Activated naive CD8-positive, alpha-beta T cell treated with anti-CD3 and anti-CD28 coated beads, Interleukin-2, amount 50 U/mL, for 16 hours (primary cell): Measurements from ENCODE around the gene THPO.

ENCODE experiments used
- DNase-seq: peaks from one replicate; pipeline ENCODE4 v3.0.0-alpha.2; 2020; ENCODE audit warnings: low read depth, low spot score

Gene THPO

DNA sequence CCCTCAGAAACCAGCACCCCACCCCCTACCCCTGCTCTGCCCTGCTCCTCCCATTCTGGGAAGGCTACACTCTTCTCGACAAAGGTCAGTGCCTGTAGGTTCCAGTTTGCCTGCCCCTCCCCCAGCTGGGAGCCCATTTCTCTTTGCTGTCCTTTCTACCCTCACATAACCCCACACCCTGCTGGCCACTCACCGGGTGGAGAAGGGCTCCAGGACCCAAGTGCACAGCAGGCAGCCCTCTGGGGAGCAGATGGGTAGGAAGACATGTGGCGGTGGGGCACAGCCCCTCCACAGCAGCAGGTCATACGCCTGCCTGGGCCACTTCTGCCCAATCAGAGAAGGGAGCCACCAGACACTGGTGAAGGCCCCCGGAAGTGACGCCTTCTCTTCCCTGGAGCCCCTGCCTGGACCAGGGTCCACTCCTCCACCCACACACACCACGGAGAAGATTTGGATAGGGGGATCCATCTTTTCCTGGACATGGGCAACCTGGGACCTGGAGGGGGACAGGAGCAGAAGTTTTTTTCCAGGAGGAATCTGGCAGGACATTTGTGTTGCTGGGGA, at the start of gene THPO:
Gene THPO, minus strand, starts transcription at position 326 of the 564 bp plus-strand sequence. CDS start 1,948 bp downstream, outside the sequence.
- no peak for DNase-seq

DNA sequence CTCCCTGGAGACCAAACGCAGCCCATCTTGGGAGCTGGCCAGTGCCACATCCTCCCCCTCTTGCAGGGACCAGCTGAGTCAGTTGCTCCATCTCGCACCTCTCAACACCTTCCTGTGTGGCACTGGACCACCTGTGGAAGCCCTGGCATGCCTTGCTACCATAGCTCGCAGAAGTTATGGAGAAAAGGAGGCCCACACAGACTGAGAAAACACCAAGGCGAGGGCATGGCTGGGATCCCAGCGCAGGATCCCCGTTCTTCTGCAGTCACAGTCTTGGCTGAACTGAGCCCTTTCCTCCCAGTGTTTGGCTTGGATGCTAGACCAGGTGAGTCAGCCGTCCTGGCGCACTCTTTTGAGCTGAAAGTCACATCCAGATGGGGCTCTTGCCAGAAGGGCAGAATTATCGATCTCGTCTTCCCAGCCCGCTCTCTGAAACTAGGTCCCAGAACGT, 48.7 kb upstream of the THPO start:
- no peak for DNase-seq

DNA sequence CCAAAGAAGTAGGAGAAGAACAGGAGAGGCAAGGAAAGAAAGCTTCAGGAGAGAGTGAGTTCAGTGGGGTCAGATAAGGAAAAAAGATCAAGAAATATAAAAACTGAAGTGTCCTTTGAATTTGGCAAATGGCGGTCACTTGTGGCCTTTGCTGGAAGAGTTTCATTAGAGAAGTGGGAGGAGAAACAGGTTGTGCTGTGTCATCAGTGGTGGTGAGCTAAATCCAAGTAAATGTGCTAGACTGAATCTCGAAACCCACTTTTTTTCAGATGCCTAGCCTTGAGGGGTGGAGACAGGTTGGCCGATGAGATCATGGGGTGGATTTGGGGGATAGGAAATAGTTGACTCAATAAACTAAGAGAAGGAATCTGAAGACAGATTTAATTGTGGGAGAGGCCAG, 45.6 kb upstream of the THPO start:
- no peak for DNase-seq

DNA sequence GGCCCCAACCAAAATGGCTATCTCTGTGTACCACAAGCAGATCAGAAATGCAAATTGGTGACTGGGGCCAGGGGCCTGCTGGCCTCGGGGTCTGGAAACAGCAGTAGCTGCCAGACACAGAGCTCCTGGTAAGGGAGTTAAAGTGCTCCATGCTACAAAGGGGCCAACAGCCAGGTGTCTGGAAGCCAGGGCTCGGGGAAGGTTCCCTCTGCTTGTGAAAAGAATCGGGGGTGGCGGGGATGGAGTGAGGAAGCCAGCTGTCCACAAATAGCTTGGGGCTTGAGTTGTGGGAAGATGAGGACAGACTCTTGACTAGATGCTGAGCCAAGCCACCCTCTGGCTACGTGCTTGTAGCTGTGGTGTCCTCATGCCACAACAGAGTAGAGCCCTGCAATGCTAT, 41.2 kb upstream of the THPO start:
- DNase-seq, result no peak

DNA sequence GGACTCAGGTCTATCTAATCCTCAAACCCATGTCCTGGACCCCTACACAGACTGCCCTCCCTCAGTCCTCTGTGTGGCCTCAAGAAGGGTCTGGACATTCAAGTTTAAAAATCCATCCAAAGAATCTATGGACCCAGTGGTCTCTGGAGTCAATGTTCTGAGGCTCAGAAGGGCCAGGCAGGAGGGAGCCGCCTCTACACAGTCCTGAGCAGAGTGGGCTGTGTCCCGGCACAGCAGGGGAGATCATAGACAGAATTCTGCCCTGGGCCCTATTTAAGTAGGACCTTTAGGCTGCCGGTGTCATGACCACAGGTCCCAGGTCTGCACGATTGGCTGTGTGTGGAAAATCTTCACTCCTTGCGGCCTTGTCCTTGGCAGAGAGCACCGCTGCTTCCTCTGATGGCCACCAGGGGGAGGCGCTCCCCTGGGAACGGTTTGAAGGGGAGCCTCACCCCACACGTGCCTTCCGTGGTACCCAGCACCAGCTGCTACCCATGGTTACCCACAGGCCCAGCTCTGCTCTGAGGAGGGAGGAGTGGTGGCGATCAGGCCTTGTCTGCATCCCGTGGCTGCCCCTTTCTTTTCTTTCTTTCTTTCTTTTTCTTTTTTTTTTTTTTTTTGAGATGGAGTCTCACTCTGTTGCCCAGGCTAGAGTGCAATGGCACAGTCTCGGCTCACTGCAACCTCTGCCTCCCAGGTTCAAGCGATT, 39.8 kb upstream of the THPO start:
- DNase-seq, result peak; percentile 44

DNA sequence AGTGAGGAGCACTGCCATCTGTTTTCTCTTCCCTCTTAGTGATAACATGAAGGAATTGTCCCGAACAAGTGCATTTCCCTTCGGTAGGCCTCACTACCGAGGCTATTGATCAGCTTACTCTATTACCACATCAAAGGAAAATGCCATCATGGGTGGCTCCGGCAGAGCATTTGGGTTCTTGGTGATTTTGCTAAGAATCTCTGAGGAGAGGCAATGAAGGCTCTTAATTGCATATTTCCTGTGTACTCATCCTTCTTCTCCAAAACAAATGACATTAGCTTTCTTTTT, 37.1 kb upstream of the THPO start:
- no peak for DNase-seq

DNA sequence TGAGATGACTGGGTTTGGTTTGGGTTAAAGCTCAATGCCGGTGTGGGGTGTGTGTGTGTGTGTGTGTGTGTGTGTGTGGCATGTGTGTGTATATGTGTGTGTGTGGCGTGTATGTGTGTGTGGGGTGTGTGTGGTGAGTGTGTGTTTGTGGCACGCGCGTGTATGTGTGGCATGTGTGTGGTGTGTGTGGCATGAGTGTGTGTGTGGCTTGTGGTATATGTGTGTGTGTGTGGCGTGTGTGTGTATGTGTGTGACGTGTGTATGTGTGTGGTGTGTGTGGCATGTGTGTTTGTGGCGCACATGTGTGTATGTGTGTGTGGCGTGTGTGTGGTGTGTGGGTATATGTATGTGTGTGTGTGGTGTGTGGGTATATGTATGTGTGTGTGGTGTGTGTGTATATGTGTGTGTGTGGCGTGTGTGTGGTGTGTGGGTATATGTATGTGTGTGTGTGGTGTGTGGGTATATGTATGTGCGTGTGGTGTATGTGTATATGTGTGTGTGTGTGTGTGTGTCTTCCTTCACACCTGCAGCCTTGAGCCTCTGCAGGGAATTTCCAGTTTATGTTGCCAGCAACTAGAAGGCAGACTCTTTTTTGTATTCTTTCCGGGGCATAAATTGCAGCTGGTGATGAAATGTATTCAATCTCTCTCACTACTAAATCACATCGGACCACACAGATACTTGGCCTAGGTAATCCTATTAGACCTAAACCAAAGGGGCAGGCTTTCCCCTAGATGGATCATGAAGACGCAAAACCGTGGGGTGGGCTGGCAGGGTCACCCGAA, 36.6 kb upstream of the THPO start:
- no peak for DNase-seq

DNA sequence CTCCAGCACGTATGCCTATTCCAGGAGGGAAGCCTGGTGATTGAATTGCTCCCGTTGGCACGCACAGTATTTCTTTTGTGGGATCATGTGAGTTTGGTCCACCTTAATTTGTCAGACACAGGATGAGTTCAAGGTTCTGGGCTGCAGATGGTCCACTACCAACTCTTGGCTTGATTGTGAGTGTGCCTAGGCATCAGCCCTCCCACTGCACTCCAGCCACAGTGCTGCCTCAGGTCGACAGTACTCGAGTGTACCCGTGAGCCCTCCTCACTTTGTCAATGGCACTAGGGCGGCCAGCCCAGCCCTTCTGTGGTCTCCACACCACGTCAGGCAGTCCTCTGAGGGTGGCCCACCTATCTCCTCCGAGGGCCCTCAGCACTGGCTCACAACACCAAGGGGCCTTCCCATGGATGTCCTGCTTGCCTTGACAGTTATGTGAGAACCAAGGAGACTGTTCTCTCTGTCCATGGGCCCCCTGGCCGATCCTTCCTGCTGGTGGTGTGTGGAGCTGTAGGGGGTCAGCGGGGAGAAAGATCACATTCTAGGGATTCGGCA, 32.0 kb upstream of the THPO start:
- DNase-seq, result no peak

DNA sequence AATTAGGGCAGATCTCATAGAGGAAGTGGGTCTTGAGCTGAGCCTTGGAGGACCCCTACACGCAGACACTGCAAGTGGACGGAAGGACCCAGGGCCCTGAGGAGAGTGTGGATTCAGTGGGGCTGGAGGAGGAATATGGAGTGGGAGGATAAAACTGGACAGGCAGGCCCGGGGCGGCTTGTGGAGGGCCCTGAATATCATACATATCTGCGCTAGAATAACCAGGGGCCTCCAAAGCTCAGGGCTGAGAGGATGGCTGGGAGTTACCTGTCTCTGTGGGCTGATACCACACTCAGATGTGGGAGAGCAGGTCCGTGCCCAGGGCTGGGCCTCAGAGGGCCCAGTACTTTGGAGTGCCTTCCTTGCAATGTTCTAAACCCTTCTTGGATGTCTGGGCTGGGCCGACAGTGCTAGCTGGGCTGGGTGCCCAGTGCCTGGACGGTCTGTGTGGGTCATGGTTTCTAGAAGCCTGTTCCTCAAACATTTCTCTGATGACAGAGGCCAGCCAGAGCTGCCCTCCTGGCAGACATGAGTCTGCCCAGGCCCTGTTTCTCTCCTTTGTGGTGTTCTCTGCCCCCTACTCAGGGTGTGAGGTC, 31.4 kb upstream of the THPO start:
- DNase-seq, result no peak

DNA sequence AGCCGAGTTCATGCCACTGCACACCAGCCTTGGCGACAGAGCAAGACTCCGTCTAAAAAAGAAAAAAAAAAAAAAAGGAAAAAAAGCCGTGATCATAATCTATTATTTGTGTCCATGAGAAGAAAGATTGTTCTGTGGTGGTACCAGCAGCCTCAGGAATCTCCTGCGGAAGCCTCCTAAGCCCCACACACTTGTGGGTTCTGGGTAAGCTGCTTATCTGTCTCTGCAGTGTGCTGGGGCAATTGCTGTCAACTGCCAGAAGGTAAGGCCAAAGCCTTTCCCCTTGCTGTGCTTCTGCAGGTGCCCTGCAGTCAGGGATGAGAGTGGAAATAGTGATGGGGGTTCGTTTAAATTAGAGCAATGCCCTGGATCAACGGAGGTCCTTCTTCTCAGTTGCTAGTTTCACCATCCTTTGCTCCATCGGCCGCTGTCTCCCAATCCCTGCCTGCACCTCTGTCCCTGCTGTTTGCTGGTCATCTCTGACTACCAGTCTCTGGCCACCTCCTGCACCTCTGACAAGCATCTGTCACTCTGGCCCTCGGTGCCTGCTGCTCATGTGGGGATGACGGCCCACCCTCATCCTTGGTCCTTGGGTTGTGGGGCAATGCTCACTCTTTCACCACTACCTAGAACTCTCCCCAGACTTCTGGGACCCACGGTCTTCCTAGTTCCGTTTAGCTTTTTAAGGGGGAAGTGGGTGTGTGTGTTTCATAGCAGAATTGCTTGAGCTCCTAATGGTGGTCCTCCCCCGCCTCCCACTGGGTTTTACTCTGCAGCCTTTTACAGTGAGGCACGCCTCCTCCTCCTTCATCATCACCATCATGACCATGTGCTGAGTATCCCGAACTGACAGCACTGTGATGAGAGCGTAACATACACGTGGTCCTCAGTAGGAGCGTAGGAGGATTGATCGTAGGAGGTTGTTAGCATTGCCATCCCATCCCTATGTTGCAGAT, 27.3 kb upstream of the THPO start:
- no peak for DNase-seq

DNA sequence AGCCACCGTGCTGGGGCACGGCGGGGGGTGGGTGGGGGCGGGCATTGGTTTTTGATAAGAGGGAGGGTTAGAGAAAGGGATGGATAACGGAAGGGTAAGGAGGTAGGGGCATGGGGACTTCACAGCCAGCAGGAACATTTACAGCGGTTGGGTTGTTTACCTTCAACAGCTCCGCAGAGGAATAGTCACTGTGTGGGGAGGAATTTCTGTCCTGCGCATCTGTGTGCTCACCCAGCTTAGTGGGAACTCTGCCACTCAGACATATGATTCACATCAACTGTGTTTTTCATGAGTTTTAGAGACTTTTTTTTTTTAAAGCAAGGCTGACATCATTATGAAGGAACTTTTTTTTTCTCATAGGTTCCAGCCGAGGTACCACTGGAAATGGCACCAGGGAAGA, 21.4 kb upstream of the THPO start:
- no peak for DNase-seq

DNA sequence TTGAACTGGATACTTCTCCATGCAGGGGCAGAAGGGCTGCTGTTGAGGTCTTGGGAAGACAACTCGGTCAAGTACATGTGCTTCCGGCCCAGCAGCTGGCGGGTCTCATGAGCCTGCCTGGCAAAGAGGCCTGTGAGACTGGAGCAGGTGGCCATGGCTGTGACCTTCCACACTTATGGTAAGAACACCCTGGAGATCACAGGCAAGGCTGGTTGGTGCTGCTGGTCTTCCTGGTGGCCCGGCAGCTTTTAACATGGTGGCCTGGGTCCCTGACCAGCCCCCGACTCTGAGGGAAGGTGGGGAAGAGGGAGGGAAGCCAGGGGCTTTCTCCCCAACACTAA, 17.3 kb upstream of the THPO start:
- DNase-seq, result no peak

DNA sequence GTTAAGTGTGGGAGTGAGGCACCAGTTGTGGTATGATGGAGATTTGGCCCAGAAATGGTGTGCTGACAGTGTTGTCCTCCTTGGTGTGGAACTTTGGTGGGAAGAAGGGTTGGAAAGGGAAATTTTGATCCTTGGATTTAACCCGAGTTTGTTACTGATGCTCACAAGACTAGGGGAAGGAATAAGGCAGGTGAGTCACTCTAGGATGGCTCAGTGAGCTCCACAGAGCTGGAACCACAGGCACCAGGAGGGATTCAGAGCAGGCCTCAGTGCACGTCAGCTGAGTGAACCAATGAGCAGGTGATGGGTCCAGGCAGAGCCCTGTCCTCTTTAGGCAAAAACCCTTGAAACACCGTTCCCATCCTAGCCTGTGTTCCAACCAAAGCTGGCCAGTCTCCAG, 13.3 kb upstream of the THPO start:
- no peak for DNase-seq

DNA sequence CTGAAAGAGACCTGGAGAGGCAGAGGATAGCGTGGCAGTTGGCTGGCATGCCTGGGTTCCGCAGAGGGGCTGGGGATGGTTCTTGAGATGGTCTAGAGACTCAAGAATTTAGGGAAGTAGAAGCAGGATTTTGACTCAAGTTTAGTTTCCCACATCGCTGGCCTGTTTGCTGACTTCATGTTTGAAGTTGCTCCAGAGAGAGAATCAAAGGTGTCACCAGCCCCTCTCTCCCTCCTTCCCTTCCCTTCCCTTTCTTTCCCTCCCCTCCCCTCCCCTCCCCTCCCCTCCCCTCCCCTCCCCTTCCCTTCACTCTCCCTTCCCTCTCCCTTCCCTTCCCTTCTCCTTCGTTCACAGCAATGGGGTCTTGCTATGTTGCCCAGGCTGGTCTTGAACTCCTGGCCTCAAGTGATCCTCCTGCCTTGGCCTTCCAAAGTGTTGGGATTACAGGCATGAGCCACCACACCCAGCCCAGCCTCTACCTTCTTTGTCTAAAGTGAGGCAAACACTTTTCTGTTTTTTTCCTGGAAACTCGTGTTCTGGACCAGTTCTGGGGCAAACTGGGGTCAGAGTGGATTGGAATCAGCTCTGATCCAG, 12.0 kb upstream of the THPO start:
- no peak for DNase-seq

DNA sequence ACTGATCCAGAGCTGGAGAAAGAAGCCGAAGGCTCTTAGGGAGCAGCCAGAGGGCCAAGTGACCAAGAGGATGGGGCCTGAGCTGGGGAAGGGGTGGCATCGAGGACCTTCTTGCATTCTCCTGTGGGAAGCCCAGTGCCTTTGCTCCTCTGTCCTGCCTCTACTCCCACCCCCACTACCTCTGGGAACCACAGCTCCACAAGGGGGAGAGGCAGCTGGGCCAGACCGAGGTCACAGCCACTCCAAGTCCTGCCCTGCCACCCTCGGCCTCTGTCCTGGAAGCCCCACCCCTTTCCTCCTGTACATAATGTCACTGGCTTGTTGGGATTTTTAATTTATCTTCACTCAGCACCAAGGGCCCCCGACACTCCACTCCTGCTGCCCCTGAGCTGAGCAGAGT, 11.4 kb upstream of the THPO start:
- DNase-seq, result no peak

DNA sequence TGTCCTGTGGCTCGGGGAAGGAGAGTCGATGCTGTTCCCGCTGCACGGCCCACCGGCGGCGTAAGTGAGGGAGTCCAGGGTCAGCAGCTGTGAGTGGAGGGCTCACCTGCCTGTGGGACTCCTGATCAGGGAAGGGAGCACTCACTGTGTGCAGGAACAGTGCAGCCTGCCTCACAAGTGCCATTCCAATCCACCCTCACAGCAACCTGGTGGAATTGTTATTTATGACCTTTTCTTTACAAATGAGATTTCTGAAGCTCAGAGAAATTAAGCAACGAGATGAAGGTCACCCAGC, 10.9 kb upstream of the THPO start:
- no peak for DNase-seq

DNA sequence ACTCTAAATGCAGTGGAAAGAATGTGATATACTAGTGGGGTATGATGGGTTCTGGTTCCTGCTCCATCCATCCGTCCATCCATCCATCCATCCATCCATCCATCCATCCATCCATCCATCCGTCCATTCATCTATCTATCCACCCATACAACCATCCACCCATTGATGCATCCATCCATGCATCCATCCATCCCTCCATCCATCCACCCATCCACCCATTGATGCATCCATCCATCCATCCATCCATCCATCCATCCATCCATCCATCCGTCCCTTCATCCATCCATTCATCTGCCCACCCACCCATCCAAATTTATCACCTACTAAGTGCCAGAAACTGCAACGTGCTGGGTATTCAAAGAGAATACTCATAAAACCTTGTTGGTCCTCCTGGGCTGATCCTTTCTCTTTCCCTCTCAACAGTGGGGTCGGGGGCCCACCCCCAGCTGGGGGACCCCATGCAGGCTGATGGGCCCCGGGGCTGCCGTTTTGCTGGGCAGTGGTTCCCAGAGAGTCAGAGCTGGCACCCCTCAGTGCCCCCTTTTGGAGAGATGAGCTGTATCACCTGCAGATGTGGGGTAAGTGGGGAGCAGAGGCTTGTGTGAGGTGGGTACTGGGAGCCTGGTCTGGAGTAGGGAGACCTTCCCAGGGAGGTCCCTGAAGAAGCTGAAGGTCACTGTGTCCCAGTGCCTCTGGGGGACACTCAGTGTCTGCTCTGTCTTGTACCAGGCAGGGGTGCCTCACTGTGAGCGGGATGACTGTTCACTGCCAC, 10.3 kb upstream of the THPO start:
- DNase-seq, result no peak

DNA sequence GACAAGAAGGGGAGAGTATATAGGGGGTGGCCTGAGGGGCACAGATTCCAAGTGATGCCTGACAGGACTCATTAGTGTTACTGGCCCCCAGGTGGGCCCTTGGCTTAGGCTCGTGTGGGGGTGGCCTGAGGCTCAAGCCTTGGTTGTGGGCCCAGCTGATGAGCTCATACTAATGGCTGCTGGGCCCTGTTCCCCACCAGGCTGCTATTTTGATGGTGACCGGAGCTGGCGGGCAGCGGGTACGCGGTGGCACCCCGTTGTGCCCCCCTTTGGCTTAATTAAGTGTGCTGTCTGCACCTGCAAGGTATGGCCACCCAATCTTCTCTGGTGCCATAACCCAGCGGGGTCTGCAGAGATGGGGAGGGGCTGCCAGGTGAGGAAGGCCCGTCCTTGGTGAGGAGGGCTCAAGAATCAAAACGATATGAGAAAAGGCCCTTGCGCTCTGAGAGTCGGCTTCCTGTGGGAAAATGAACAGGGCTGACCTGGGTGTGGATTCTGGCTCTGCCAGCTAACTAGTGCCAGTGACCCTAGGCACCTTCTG, 9.2 kb upstream of the THPO start:
- no peak for DNase-seq

DNA sequence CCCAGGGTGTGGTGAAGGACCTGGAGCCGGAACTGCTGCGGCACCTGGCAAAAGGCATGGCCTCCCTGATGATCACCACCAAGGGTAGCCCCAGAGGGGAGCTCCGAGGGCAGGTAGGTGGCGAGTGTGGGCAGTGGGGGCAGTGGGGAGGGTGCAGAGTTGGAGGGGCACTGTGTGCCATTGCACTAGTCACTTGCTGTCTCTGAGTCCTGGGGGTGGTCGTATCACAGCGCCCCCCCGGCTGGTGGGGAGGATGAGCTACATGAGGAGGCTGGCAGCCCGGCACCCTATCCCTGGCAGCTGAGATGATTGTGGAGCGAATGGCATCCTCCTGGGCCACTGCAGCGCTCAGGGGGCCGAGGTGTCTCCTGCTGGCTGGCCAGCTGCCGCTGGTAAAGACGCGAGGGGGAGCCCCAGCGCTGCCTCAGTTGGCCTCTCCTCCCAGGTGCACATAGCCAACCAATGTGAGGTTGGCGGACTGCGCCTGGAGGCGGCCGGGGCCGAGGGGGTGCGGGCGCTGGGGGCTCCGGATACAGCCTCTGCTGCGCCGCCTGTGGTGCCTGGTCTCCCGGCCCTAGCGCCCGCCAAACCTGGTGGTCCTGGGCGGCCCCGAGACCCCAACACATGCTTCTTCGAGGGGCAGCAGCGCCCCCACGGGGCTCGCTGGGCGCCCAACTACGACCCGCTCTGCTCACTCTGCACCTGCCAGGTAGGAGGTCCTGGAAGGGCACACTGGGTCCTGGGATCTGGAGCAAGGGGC, 8.2 kb upstream of the THPO start:
- DNase-seq, result no peak
